Urothelium cell line (cell line): ENCODE data around the gene MPPED1.

Experiments
- DNase-seq: peaks from one replicate; pipeline ENCODE4 v3.0.0; 2011; ENCODE audit warnings: low spot score, mixed read lengths
- FAIRE-seq: peaks from 2 replicates; lab custom pipeline; 2011; peaks lifted over from hg19 to GRCh38; lab: Jason Lieb, UNC

MPPED1 gene

GRCh38 chr22:43428005-43428485 is 16.2 kb downstream of the MPPED1 start:
- DNase-seq (no peak), FAIRE-seq (no peak)

DNA sequence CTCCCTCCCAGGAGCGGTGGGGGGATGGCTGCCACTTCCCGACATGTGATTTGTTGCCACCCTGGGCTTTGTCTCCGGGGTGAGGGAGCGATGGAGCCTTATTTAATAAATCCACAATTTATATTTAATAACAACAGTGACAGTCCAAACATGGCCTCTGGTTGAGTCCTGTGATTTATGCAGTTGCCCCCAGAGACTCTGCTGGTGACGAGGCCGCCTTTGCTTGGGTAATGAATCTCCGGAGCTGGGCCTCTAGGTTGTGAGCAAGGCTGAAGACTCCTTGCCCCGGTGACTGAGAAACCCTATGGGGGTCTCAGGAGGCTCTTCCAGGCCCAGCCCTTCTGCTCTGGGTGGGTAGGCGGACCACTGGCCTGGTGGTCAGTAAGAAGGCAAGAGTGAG is 16.7 kb downstream of the MPPED1 start:
- no peak for DNase-seq
- no peak for FAIRE-seq

DNA sequence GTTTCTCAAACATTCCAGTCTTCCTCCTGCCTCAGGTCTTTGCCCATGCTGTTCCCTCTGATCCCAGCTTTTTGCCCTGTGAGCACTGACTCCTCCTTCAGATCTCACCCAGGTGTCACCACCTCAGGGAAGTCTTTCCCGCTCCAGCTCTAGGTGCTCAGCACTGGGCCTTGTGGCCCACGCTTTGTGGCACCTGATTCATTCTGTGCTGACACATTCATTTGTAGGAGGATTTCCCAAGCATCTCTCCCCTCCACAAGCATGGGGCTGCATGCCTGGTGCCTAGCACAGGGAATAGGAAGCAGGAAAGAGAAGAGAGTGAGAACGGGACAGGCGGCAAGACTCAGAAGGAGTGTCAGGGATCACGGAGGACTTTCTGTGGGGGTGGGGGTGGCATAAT is 17.6 kb downstream of the MPPED1 start:
- FAIRE-seq (no peak), DNase-seq (no peak)

- no peak for FAIRE-seq
Observed at GRCh38 chr22:43431808-43432554, 20.2 kb downstream of the MPPED1 start.

DNA sequence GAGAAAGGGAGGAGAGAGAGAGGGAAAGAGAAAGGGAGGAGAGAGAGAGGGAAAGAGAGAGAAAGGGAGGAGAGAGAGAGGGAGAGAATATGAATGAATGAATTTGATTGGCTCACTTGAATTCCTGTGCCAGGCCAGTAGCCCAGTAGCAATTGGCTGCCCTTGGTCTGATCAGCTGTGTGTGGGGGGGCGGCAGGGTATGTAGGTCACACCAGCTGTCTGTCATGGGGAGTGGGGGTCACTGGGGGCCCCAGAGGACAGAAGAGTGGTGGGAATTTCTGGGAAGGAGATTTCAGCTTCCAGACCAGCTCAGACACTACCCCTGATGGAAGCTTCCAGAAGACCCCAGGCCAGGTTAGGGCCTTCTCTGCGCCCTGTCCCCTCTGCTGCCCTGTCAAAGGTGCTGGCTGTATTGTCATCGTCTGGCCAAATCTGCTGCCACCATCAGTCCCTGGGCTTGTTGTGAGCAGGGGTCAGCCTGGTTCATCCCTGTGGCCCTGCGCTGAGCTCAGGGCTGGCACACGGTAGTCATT is 21.1 kb downstream of the MPPED1 start:
- FAIRE-seq, result peak; percentile 5
- no peak for DNase-seq

More at GRCh38 chr22:43431808-43432554, 20.2 kb downstream of the MPPED1 start:
- no peak for DNase-seq

DNA sequence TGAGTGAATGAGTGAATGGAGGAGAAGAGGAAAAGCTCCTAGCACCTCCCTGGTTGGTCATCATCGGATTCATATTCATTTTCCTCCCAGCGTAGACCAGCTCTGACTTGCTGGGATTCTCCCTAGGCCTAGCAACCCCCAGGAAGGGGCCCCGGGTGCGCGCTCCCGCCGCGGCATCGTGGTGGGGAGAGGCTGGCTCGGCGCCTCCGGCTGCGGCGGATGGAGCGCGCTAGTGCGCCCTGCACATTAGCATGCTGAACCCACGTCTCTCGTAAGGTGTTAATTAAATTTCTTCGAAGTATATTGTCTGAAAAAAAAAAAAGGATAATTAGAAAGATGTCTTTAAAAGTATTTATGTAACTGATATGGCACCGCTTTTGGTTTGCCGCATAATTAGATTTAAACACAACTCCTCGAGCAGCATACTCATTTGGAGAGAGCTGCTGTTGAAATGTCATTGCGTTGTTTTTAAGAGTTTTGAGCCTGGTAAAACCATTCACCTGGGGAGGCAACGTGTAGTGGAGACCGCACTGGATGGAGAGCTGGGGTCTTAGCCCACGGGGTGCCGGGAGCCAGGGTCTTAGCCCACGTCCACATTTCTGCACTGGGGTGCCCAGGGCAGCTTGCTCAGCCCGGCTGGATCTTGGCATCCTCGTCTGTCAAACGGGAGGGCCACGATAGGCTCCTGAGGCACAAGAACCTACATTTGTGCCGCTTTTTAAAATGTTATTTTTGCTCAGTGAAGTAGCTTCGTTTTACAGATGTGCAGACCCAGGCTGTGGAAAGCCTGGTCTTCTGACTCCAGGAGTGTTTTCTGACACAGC is 21.8 kb downstream of the MPPED1 start:
- no peak for DNase-seq
- FAIRE-seq, result no peak

- DNase-seq (no peak), FAIRE-seq (no peak)
Observed at GRCh38 chr22:43434275-43434927, 22.6 kb downstream of the MPPED1 start.

- FAIRE-seq (no peak), DNase-seq (no peak)
Observed at GRCh38 chr22:43434928-43435311, 23.1 kb downstream of the MPPED1 start.

GRCh38 chr22:43435851-43436811 is 24.3 kb downstream of the MPPED1 start:
- DNase-seq (no peak), FAIRE-seq (no peak)

- DNase-seq (no peak), FAIRE-seq (no peak)
Observed at GRCh38 chr22:43436868-43437267, 25.1 kb downstream of the MPPED1 start.

GRCh38 chr22:43437871-43438475 is 26.2 kb downstream of the MPPED1 start:
- FAIRE-seq (no peak), DNase-seq (no peak)

DNA sequence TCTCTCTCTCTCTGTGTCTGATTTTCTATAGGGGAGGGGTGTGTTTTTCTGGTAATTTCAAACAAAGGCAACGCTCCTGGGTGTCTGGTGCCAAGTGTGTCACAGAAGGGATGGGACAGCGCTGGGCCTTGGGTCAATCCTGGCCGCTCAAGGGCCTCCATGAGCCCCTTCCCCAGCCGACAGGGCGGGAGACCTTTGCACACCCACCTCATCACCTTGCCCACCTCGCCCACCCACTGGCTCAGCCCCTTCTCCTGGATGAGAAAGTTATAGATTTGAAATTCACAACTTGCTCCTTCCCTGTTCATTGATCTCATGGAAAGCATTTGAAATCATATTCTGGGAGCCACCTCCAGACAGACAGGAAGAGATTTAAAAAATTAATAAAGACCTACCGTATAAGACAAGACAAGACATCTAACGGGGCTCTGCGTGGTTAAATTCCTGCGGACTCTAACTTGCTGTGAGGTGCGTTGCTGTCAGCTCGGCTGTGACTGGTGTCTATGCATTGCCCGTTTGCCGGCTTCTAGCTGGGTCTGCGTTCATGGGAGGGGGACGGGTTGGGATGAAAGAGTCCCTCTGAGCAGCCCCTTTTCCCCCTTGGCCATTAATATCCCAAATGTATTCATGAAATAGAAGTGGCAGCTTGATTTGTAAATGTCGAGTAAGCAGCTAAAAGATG is 27.0 kb downstream of the MPPED1 start:
- no peak for DNase-seq
- no peak for FAIRE-seq

DNA sequence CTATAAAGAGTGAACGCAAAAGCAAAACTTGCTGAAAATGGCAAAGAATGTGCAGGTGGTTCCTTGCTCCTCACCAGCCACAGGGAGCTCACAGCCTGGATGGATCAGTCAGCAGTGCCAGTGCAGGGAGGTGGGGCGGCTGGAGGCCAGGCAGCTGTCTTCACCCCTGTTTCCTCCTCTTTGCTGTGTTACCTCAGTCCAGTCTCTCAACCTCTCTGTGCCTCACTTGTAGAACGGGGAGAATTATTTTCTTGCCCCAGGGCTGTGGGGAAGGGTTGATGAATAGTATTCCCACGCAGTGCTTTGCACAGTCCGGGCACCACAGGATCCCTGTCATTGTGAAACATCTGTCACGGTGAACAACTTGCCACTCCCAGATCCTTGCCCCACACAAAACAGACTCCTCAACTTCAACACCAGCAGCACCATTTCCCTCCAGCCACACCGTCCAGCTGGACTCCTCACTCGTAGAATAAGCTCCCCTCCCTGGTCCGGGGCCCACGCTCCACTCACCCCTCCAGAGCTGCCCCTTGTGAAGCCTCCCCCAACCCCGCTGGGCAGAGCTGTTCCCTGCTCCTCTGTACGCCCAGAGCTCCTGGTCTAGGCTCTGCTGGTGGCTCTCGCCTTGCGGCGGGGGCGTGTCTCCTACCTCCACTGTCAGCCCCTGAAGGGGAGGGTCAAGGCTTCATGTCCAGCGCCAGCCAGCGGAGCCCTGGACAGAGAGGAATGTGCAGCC is 27.7 kb downstream of the MPPED1 start:
- FAIRE-seq, result no peak
- DNase-seq, result no peak

DNA sequence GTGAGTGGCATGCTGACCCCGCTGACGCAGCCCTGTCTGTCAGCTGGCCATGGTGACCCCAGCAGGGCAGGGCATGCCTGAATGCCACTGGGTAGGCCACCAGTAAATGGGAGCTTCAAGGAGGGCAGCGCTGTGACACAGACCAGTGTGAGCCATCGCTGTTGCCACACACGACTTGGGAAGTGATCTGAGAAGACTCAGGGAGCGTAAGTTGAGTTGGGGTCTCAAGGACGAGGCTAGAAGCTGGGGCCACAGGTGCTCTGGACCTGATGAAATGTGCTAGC is 28.2 kb downstream of the MPPED1 start:
- FAIRE-seq (no peak), DNase-seq (no peak)

DNA sequence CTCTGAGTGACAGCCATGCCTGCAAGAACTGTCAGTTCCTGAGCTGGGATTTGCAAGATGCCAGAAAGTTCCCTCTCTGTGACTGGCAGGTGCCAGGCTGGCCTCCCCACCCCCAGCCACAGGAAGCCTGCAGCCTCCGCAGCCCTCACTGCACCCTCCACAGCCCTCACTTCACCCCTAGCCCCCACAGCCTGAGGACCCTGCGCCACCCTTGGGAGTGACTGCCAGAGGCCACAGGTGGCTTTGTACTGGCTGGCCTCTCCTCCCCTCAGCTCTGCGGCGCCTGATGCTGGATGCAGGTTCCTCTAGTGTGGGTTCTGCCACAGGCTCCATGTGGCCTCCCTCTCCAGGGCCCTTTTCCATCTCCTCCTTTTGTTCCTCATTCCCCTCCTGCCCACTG is 28.7 kb downstream of the MPPED1 start:
- FAIRE-seq (no peak), DNase-seq (no peak)

GRCh38 chr22:43441216-43441615 is 29.4 kb downstream of the MPPED1 start:
- DNase-seq (no peak), FAIRE-seq (no peak)

GRCh38 chr22:43441751-43442150 is 29.9 kb downstream of the MPPED1 start:
- FAIRE-seq (no peak), DNase-seq (no peak)

DNA sequence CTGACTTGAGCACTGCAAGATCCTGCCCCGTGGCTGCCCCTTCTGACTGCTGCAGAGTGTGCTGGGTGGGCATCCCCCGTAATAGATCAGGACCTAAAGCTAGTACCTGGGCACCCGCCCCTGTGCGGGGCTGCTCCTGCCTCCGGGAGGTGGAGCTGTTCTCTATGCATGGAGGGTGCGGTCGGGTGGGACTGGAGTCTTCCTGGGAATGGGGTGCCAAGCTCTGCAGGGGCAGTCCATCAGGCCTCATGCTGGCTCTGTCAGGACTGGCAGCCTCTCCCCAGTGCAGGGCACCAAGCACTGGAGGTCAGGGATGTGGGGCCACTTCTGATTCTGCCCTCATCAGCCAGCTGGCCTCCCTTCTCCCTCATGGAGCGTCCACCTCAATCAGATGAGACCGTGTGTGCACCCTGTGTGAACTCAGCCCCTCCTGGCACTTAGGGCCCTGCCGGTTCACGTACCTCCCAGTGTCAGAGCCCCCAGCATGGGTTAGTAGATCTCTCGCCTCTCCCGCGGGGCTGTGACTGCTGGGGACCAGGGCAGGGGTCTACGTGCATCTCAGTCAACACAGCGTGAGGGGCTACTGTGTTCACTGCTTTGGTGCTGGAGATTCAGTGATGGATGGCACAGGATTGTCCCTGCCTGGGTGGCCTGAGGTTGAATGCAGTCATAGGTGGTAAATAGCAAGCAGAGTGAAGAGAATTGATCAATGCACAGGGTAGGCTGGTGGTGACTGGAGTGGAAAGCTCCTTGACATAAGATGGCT is 30.8 kb downstream of the MPPED1 start:
- FAIRE-seq, result no peak
- DNase-seq, result no peak
